GM18505 (cell line): ENCODE data around the gene XXYLT1.

Experiments used
- ATAC-seq: cut with Tn5 transposase; IDR thresholded peaks from one replicate; pipeline ENCODE4 v1.9.1; 2021; ENCODE audit not compliant: unreplicated experiment
- POLR2A ChIP-seq: IDR thresholded peaks from 4 replicates; pipeline ENCODE4 v1.6.1; 2011; ENCODE audit warnings: borderline replicate concordance; ENCODE audit not compliant: insufficient read depth, insufficient read length; ENCODE audit errors: extremely low read depth

The XXYLT1 gene

DNA sequence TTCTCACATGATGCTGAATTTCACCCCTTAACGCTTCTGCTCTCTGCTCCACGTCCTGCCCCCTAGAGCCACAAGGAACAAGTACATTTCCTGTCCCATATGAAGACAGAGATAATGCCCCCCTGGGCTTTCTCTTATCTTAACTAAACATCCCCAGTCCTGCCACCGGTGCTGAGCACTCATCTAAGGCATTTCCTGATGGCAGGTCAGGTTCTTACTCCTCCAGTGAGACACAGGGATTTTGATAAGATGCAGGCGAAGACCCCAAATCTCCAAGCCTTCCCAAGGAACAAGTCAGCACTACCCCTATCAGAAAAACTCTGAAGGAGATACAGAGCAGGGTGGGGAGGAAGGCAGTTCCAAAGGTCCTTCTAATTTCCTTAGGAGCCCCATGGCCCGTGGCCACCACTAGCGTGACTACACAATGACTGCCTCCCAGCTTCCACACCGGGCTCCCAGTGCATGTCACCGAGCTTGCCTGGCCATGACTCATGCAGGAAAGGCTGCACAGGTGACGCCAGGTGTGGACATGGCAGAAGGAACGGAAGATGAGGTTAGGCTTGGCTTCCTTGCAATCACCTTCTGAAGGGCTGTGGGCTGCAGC lies 152.9 kb downstream of the XXYLT1 start:
- no peak for ATAC-seq
- no peak for TF ChIP-seq POLR2A

- no peak for ATAC-seq
- no peak for TF ChIP-seq POLR2A
These were observed 154.4 kb downstream of the XXYLT1 start for GRCh38 chr3:195116407-195117185.

DNA sequence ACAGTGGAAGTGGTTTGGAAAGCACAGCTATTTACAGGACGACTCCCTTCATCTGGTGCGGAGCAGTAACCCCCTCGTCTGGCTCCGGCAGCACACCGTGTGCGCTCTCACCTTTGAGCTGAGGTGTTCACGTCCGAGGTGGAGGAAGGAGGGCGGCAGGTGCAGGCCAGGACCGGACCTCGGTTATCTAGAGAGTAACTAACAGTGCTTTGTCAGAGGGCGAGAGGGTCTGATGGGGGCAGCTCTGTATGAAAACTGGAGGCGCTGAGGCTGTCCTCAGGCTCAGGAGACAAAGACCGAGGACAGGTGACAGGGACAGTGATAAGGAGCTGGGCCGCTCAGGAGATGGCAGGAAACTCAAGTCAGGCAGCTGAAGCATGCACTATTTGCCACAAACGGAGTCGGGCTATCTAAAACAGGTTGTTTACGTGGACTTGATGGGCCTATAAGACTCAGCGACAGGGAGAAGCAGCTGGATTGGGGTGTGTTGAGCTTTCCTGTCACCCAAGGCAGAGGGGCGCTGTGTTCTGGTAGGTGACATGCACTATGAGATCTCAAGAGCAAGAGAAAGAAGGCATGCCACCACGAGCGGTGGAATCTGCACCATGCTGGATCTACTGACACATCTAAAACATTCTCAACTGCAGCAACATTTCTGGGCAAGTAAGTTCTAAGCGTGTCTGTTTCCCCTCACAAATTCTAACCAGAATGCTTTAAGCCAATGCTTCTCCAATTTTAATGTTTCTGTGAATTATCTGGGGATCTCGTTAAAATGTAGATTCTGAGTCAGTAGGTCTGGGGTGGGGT lies 155.2 kb downstream of the XXYLT1 start:
- TF ChIP-seq POLR2A = no peak
- no peak for ATAC-seq

- no peak for ATAC-seq
- no peak for TF ChIP-seq POLR2A
These were observed 156.0 kb downstream of the XXYLT1 start for GRCh38 chr3:195114786-195115599.

DNA sequence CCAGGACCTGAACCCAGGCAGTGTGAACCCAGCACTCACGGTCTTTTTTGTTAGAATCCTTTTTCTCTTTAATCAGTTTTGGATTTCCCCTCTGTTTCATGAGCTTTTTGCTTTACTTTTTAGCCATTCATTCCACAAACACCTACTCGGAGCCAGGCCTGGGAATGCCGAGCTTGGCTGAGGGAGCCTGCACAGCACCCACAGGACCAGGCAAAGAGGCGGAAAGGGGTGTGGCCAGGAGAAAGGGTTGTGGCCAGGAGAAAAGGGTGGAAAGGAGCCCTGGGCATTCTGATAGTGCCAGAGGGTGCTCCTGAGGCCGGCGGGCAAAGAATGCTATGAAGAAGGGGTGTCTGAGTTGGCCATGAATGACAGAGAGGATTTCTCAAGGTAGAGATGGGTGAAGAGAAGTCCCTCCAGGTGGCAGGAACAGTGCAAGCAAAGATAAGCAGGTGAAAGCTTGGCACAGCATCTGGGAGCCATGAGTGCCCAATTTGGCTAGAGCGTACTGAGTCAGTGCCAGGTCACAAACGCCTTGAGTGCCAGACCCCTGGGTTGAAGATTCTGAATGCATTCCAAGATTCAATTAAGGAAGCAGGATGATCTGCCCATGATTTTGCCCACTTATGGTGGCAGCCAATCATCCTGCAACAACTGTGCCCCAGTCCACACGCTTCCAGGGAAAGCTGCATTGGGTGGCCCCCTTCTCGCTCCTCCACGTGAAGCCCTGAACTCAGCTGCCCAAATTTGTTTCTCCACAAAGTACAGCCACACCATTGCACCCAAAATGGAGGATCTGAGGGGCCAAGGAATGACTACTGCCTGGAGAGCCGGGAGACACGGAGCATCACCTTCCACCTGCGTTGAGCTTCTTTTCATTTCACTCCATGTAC lies 157.2 kb downstream of the XXYLT1 start:
- TF ChIP-seq POLR2A = no peak
- no peak for ATAC-seq

DNA sequence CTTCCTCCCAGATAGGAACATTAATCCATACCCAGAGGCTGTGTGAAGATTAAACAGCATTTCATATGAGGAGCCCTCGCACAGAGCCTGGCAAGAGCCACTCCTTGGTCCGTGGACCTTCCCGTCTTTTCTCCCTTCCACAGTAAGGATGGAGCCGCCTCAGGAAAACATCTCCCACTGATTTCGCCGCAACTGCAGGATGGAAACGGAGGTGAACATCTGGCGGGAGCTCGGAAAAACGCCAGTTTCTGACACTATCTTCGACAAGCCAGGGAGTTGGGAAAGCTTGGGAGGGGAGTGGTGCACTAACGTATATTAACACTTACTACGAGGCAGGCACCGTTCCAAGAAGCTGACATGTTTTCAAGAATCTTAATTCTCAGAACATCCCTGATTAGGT lies 157.9 kb downstream of the XXYLT1 start:
- TF ChIP-seq POLR2A = no peak
- no peak for ATAC-seq

DNA sequence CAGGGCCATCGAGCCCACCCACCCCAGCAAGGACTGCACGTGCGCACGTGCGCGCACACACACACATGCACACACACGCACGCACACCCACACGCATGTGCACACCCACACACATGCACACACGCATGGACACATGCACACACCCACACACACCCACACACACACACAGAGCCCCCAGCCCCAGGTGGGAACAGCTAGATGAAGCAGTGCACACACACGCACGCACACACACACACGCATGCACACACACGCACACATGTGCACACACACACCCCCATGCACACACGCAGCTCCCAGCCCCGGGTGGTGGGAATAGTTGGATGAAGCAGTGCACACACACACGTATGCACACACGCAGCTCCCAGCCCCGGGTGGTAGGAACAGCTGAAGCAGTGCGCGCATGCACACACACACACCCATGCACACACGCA lies 158.6 kb downstream of the XXYLT1 start:
- TF ChIP-seq POLR2A = no peak
- no peak for ATAC-seq

DNA sequence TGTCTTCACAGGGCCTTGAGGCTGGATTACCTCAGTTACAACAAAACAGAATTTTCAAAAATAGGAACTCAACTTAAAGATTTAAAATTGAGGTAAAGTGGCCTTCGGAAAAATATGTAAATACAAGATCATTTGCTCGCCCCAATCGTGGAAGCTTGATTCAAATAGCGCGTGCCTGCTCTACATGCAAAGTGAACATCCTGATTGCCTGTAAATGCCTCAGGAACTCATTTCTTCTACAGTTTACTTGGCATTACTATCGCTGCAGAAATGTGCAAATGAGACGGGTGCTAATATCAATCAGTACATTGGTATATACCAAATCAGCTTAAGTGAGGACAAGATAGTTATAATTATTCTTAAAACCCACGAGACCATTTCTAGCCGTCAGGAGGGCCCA lies 159.2 kb downstream of the XXYLT1 start:
- no peak for TF ChIP-seq POLR2A
- no peak for ATAC-seq

- TF ChIP-seq POLR2A = no peak
These were observed 159.6 kb downstream of the XXYLT1 start for GRCh38 chr3:195111319-195111705.

DNA sequence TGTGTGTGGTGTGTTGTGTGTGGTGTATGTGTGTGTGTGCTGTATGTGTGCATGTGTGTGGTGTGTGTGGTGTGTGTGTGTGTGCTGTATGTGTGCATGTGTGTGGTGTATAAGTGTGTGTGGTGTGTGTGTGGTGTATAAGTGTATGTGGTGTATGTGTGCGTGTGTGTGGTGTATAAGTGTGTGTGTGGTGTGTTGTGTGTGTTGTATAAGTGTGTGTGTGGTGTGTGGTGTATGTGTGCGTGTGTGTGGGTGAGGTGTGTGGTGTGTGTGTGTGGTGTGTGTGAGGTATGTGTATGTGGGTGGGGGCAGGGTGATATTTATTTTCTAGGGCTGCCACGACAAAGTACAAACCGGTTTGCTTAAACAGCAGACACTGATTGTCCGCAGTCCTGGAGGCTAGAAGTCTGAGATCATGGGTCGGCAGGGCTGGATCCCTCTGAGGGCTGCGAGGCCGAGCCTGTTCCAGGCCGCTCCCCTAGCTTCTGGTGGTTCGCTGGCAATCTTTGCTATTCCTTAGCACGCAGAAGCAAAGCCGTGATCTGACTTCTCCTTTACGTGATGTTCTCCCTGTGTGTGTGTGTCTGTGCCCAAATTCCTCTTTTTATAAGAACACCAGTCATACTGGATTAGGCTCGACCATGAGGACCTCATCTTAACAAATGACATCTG lies 160.2 kb downstream of the XXYLT1 start:
- ATAC-seq = no peak
- no peak for TF ChIP-seq POLR2A

More at GRCh38 chr3:195111319-195111705, 159.6 kb downstream of the XXYLT1 start:
- ATAC-seq = no peak

DNA sequence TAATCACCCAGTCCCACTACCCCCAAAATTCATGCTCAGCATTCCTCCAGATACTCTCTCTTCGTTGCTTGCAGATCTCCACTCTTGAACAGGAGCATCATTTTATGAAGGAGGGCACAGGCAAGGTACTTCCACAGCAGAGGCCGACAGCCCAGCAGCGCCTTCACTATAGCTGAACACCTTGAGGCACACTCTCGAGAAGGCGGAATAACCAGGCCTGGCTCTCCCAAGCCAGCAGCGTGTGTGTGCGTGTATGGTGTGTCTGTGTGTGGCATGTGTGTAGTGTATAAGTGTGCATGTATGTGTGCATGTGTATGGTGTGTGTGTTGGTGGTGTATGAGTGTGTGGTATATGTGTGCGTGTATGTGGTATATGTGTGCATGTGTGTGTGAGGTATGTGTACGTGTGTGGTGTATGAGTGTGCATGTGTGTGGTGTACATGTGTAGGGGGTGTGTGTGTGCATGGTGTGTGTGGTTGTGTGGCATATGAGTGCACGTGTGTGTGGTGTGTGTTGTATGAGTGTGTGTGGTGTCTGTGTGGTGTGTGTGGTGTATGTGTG lies 161.8 kb downstream of the XXYLT1 start:
- no peak for ATAC-seq
- no peak for TF ChIP-seq POLR2A
